Vagina (tissue), 2 donors: Measurements from ENCODE around the gene GPR33. TPM values are rescaled to one million over a fixed set of nuclear protein-coding genes. Genes with fewer than 3 reads are reported as not detected.
"Not testable (repeated sequence)": the region's sequence is repeated elsewhere in the genome, so short reads cannot be mapped to it uniquely, and the experiment has no call there.

ENCODE experiments used
- DNase-seq, 2 donors: peaks; one replicate each; pipeline ENCODE4 v3.0.0-alpha.2; 2017; ENCODE audit errors: extremely low spot score in 2 of 2
- H3K27ac ChIP-seq: fragments of 200-600 bp; sonication (generic); one replicate; pipeline ENCODE4 v1.5.1; 2019
- H3K27me3 ChIP-seq: fragments of 200-600 bp; sonication (generic); one replicate; pipeline ENCODE4 v1.5.1; 2019
- H3K36me3 ChIP-seq, 2 donors: fragments of 200-600 bp; sonication (generic); one replicate each; pipeline ENCODE4 v1.5.1; 2017 to 2019
- H3K4me1 ChIP-seq: fragments of 200-600 bp; sonication (generic); one replicate; pipeline ENCODE4 v1.5.1; 2019
- H3K4me3 ChIP-seq, 2 donors: fragments of 200-600 bp; sonication (generic); 1 replicate in 1 of 2; 2 replicates in 1 of 2; pipeline ENCODE4 v1.5.1; 2016 to 2019
- H3K9me3 ChIP-seq: fragments of 200-600 bp; sonication (generic); one replicate; pipeline ENCODE4 v1.5.1; 2019
- POLR2A ChIP-seq, 2 donors: fragments of 450-650 bp; IDR thresholded peaks; one replicate each; pipeline ENCODE4 v1.6.1; 2017; ENCODE audit warnings: antibody characterized with exemption in 2 of 2, mild to moderate bottlenecking in 2 of 2, moderate library complexity in 2 of 2
- POLR2AphosphoS5 ChIP-seq, 2 donors: sonication (generic); formaldehyde crosslinking; IDR thresholded peaks; one replicate each; pipeline ENCODE4 v1.9.0; 2017; ENCODE audit warnings: antibody characterized with exemption in 2 of 2, mild to moderate bottlenecking in 2 of 2, low read depth in 1 of 2; ENCODE audit not compliant: insufficient read depth in 1 of 2
- intact Hi-C: fragments of 100-400 bp; cut with DNase I; formaldehyde crosslinking; loops from one replicate; pipeline ENCODE4 v1.15.1; 2023
- total RNA-seq: library from RNA; depleted of rRNA; stranded (reverse); fragments of >200 nt; gene quantifications from one replicate; pipeline ENCODE4 v1.2.3, GENCODE V29; 2016
- TF ChIP-seq, protein P1 (sequence below), 3 experiments: fragments of 450-650 bp in 2 of 3; fragments of 200-600 bp in 1 of 3; sonication (generic) in 1 of 3; IDR thresholded peaks; one replicate each; pipeline ENCODE4 v1.5.1; 2017 to 2019; ENCODE audit warnings: antibody characterized with exemption in 3 of 3, mild to moderate bottlenecking in 2 of 3, moderate library complexity in 2 of 3

GPR33 gene
- total RNA-seq, 1 donor from 2014 or later, result not detected

DNA sequence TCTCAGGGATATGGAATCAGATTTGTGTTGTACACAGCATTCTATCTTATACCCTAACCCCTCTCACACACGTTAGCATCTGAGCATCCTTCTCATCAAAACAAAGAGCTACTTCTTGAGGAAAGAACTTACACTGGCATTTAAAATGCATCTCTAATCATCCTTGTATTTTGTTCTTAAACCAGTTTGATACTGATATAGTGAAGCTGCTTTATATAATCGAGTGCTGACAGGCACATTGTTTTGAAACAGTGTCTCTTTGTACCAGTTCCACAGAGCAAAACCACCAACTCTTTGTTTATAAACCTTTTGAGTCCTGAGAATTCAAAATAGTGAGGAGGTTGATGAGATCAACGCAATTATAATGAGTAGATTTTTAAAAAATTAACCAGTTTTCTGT is 8.8 kb downstream of the GPR33 start:
- H3K4me1 ChIP-seq, result no peaks in the 10 kb centered on the region
- no peaks in the 10 kb centered on the region for H3K36me3 ChIP-seq
- no peak overlapping the region for H3K27ac ChIP-seq
- no peaks in the 10 kb centered on the region for H3K27me3 ChIP-seq
- TF ChIP-seq, protein P1, sequence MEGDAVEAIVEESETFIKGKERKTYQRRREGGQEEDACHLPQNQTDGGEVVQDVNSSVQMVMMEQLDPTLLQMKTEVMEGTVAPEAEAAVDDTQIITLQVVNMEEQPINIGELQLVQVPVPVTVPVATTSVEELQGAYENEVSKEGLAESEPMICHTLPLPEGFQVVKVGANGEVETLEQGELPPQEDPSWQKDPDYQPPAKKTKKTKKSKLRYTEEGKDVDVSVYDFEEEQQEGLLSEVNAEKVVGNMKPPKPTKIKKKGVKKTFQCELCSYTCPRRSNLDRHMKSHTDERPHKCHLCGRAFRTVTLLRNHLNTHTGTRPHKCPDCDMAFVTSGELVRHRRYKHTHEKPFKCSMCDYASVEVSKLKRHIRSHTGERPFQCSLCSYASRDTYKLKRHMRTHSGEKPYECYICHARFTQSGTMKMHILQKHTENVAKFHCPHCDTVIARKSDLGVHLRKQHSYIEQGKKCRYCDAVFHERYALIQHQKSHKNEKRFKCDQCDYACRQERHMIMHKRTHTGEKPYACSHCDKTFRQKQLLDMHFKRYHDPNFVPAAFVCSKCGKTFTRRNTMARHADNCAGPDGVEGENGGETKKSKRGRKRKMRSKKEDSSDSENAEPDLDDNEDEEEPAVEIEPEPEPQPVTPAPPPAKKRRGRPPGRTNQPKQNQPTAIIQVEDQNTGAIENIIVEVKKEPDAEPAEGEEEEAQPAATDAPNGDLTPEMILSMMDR (IDR thresholded peaks at IDR 0.05), result no peak
- no peak for TF ChIP-seq POLR2AphosphoS5 (IDR thresholded peaks at IDR 0.05; ENCODE audit: insufficient read depth in 1 of 2, low read depth in 1 of 2)
- no peak for TF ChIP-seq POLR2A (IDR thresholded peaks at IDR 0.05)
- intact Hi-C loops, result no loop called here
- no peak overlapping the region for H3K4me3 ChIP-seq
- DNase-seq, result no peak
- H3K9me3 ChIP-seq, result no peaks in the 10 kb centered on the region

- Histone ChIP-seq H3K4me3 (no peak overlapping the region), H3K9me3 (no peaks in the 10 kb centered on the region), H3K27ac (no peak overlapping the region), H3K36me3 (no peaks in the 10 kb centered on the region), H3K4me1 (no peaks in the 10 kb centered on the region), H3K27me3 (no peaks in the 10 kb centered on the region)
- DNase-seq, result no peak
- TF ChIP-seq POLR2AphosphoS5 (IDR thresholded peaks at IDR 0.05; ENCODE audit: insufficient read depth in 1 of 2, low read depth in 1 of 2) (no peak), POLR2A (IDR thresholded peaks at IDR 0.05) (no peak)
- TF ChIP-seq, protein P1 (IDR thresholded peaks at IDR 0.05), result no peak
- intact Hi-C loops, result no loop called here
Measured at GRCh38 chr14:31477248-31477647, 10.6 kb downstream of the GPR33 start.

DNA sequence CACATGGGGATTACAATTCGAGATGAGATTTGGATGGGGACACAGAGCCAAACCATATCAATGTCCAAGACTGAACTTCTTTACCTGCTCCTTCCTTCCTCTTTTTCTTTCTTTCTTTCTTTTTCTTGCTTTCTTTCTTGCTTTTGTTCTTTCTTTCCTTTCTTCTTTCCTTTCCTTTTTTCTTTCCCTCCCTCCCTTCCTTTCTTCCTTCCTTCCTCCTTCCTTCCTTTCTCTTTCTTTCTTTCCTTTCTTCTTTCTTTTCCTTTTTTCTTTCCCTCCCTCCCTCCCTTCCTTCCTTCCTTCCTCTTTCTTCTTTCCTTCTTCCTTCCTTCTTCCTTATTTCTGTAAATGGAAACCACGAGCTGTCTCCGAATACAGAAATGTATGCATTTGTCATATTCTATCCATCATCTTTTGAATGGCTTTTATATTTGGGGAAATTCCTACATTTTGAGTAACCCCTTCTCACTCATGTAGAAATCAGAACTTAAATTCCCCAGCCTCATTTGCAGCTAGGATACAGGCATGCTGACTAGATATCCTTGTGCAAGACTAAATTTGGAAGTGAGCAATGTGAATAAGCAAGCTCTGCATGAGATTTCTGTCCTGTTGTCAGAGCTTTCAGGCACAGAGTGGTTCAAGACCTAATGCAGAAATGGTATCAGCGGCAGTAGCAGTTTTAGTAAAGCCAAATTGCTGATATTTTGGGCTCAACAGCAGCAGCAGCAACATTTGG is 11.5 kb downstream of the GPR33 start:
- TF ChIP-seq, protein P1 (IDR thresholded peaks at IDR 0.05), result no peak
- TF ChIP-seq POLR2A (IDR thresholded peaks at IDR 0.05) (no peak), POLR2AphosphoS5 (IDR thresholded peaks at IDR 0.05; ENCODE audit: insufficient read depth in 1 of 2, low read depth in 1 of 2) (no peak)
- no peaks in the 10 kb centered on the region for H3K27me3 ChIP-seq
- H3K4me3 ChIP-seq, result no peak overlapping the region
- no peaks in the 10 kb centered on the region for H3K9me3 ChIP-seq
- no peaks in the 10 kb centered on the region for H3K4me1 ChIP-seq
- no peak overlapping the region for H3K27ac ChIP-seq
- no peak for DNase-seq
- intact Hi-C loops, result no loop called here
- H3K36me3 ChIP-seq, result no peaks in the 10 kb centered on the region

DNA sequence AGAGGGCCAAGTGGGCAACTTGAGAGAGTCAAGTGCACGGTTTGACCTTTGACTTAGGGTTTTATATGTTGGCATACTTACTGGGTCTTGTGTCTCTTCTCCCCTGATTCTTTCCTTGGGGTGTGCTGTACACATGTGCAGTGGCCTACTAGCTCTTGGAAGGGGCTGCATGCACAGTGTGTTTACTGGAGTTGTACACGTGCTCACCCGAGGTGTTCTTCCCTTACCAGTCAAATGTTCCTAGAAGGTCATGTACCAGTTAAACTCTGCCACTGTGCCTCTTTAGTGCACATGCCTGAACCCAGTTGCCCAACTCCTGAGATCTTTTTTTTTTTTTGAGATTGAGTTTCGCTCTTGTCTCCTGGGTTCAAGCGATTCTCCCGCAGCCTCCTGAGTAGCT is 21.3 kb downstream of the GPR33 start:
- Histone ChIP-seq H3K27me3 (no peaks in the 10 kb centered on the region), H3K4me3 (no peak overlapping the region), H3K27ac (no peak overlapping the region), H3K36me3 (no peaks in the 10 kb centered on the region), H3K9me3 (no peaks in the 10 kb centered on the region), H3K4me1 (no peaks in the 10 kb centered on the region)
- TF ChIP-seq POLR2AphosphoS5 (IDR thresholded peaks at IDR 0.05; ENCODE audit: insufficient read depth in 1 of 2, low read depth in 1 of 2), result no peak
- TF ChIP-seq, protein P1 (IDR thresholded peaks at IDR 0.05), result no peak
- intact Hi-C loops, result no loop called here
- DNase-seq, result no peak

DNA sequence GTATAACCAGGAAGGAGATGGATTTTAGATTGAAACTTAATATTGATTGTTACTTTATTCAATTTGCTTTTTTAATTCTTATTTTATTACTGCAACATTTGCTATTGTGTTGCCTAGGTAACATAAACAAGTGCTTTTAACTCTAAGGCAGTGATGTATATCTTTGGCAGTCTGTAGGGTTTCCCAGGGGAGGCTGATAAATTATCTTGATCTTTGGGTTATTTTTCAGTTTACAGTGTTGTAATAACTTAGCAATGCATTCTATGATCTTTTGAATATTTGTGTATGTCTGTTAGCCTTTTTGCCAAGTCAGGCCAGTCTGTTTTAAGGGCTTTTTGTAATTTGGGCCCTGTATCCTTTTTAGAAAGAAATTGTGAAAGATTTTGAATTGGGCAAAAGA is 22.7 kb downstream of the GPR33 start:
- no peak for DNase-seq
- TF ChIP-seq POLR2A (IDR thresholded peaks at IDR 0.05) (no peak), POLR2AphosphoS5 (IDR thresholded peaks at IDR 0.05; ENCODE audit: insufficient read depth in 1 of 2, low read depth in 1 of 2) (no peak)
- TF ChIP-seq, protein P1 (IDR thresholded peaks at IDR 0.05), result no peak
- intact Hi-C loops, result no loop called here

GRCh38 chr14:31462450-31462849 is 25.4 kb downstream of the GPR33 start:
- intact Hi-C loops, H3K4me3 ChIP-seq, H3K27me3 ChIP-seq, H3K27ac ChIP-seq, H3K4me1 ChIP-seq, H3K9me3 ChIP-seq, DNase-seq, H3K36me3 ChIP-seq: not testable (repeated sequence)

More for the DNA sequence above, 22.7 kb downstream of the GPR33 start:
- no peaks in the 10 kb centered on the region for H3K27me3 ChIP-seq
- no peak overlapping the region for H3K27ac ChIP-seq
- H3K4me1 ChIP-seq, result no peaks in the 10 kb centered on the region
- H3K36me3 ChIP-seq, result no peaks in the 10 kb centered on the region
- H3K4me3 ChIP-seq, result no peak overlapping the region
- H3K9me3 ChIP-seq, result no peaks in the 10 kb centered on the region
